ENCODE measurements around the gene KCNQ1. TPM values are rescaled to one million over a fixed set of nuclear protein-coding genes. Genes with fewer than 3 reads are reported as not detected.

Gene KCNQ1
- total RNA-seq, 1 experiment from 2014 or later = not detected

GRCh38 chr11:2558397-2558796, 113.6 kb downstream of the KCNQ1 start:
- H3K4me3 Mint-ChIP-seq (ENCODE audit: unreplicated experiment) = no peak overlapping the region
- ChIA-PET POLR2A (no interaction called here), CTCF (no interaction called here)
- no peak for TF ChIP-seq CTCF (IDR thresholded peaks at IDR 0.05; ENCODE audit: unreplicated experiment)
- DNase-seq (ENCODE audit: unreplicated experiment) = no peak
- no peaks in the 10 kb centered on the region for H3K27me3 Mint-ChIP-seq (ENCODE audit: insufficient read depth, unreplicated experiment)
- no peaks in the 10 kb centered on the region for H3K36me3 Mint-ChIP-seq (ENCODE audit: insufficient read depth, unreplicated experiment)
- H3K9me3 Mint-ChIP-seq (ENCODE audit: unreplicated experiment) = no peaks in the 10 kb centered on the region
- BruUV-seq (replicated peaks) = no TSS peak
- no peak overlapping the region for H3K27ac Mint-ChIP-seq (ENCODE audit: low read depth, unreplicated experiment)
- intact Hi-C loops (cut with micrococcal nuclease) = no loop called here
- H3K4me1 Mint-ChIP-seq (ENCODE audit: insufficient read depth, unreplicated experiment) = peaks cover 5% of the 10 kb centered on the region

- Mint-ChIP-seq H3K36me3 (ENCODE audit: insufficient read depth, unreplicated experiment) (no peaks in the 10 kb centered on the region), H3K9me3 (ENCODE audit: unreplicated experiment) (no peaks in the 10 kb centered on the region), H3K4me1 (ENCODE audit: insufficient read depth, unreplicated experiment) (peaks cover 3% of the 10 kb centered on the region), H3K4me3 (ENCODE audit: unreplicated experiment) (no peak overlapping the region), H3K27me3 (ENCODE audit: insufficient read depth, unreplicated experiment) (no peaks in the 10 kb centered on the region), H3K27ac (ENCODE audit: low read depth, unreplicated experiment) (no peak overlapping the region)
- TF ChIP-seq CTCF (IDR thresholded peaks at IDR 0.05; ENCODE audit: unreplicated experiment) = no peak
- intact Hi-C loops (cut with micrococcal nuclease) = no loop called here
- ChIA-PET POLR2A (no interaction called here), CTCF (interaction anchor here (0.6 kb wide), 1 partner anchor 139 kb away, joined by 3 read pairs; no protein-coding TSS in a partner anchor)
- no peak for DNase-seq (ENCODE audit: unreplicated experiment)
- BruUV-seq (replicated peaks) = no TSS peak
Observed at GRCh38 chr11:2558861-2559526, 114.2 kb downstream of the KCNQ1 start.

- CTCF ChIA-PET = interaction anchor here (0.6 kb wide), 2 partner anchors 18 to 140 kb away, joined by 3 read pairs; no protein-coding TSS in a partner anchor
- no peak for DNase-seq (ENCODE audit: unreplicated experiment)
- H3K36me3 Mint-ChIP-seq (ENCODE audit: insufficient read depth, unreplicated experiment) = no peaks in the 10 kb centered on the region
- no peaks in the 10 kb centered on the region for H3K4me1 Mint-ChIP-seq (ENCODE audit: insufficient read depth, unreplicated experiment)
- intact Hi-C loops (cut with micrococcal nuclease) = no loop called here
- no peak for TF ChIP-seq CTCF (IDR thresholded peaks at IDR 0.05; ENCODE audit: unreplicated experiment)
- no peak overlapping the region for H3K4me3 Mint-ChIP-seq (ENCODE audit: unreplicated experiment)
- H3K27me3 Mint-ChIP-seq (ENCODE audit: insufficient read depth, unreplicated experiment) = no peaks in the 10 kb centered on the region
- BruUV-seq (replicated peaks) = no TSS peak
- H3K27ac Mint-ChIP-seq (ENCODE audit: low read depth, unreplicated experiment) = no peak overlapping the region
- no peaks in the 10 kb centered on the region for H3K9me3 Mint-ChIP-seq (ENCODE audit: unreplicated experiment)
- POLR2A ChIA-PET = no interaction called here
Observed at GRCh38 chr11:2559527-2560311, 114.9 kb downstream of the KCNQ1 start.

- no peak for TF ChIP-seq CTCF (IDR thresholded peaks at IDR 0.05; ENCODE audit: unreplicated experiment)
- Mint-ChIP-seq H3K4me3 (ENCODE audit: unreplicated experiment) (no peak overlapping the region), H3K27me3 (ENCODE audit: insufficient read depth, unreplicated experiment) (no peaks in the 10 kb centered on the region), H3K4me1 (ENCODE audit: insufficient read depth, unreplicated experiment) (no peaks in the 10 kb centered on the region), H3K36me3 (ENCODE audit: insufficient read depth, unreplicated experiment) (no peaks in the 10 kb centered on the region), H3K9me3 (ENCODE audit: unreplicated experiment) (no peaks in the 10 kb centered on the region), H3K27ac (ENCODE audit: low read depth, unreplicated experiment) (no peak overlapping the region)
- ChIA-PET POLR2A (no interaction called here), CTCF (no interaction called here)
- no peak for DNase-seq (ENCODE audit: unreplicated experiment)
- BruUV-seq (replicated peaks) = no TSS peak
- intact Hi-C loops (cut with micrococcal nuclease) = no loop called here
Observed at GRCh38 chr11:2561696-2562581, 117.1 kb downstream of the KCNQ1 start.

Data from MCF 10A (cell line).